22Rv1 (cell line): ENCODE data around the gene WIPF2.

Source experiments
- ZFX ChIP-seq: fragments of 450-650 bp; IDR thresholded peaks from 2 replicates; pipeline ENCODE4 v1.6.1; 2017; ENCODE audit warnings: antibody characterized with exemption, borderline replicate concordance
- TF ChIP-seq, protein P1 (sequence below): fragments of 450-650 bp; IDR thresholded peaks from 2 replicates; pipeline ENCODE4 v1.5.1; 2017; ENCODE audit warnings: mild to moderate bottlenecking

GRCh38 chr17:40318830-40319391 is 99.8 kb downstream of the WIPF2 start:
- TF ChIP-seq, protein P1, sequence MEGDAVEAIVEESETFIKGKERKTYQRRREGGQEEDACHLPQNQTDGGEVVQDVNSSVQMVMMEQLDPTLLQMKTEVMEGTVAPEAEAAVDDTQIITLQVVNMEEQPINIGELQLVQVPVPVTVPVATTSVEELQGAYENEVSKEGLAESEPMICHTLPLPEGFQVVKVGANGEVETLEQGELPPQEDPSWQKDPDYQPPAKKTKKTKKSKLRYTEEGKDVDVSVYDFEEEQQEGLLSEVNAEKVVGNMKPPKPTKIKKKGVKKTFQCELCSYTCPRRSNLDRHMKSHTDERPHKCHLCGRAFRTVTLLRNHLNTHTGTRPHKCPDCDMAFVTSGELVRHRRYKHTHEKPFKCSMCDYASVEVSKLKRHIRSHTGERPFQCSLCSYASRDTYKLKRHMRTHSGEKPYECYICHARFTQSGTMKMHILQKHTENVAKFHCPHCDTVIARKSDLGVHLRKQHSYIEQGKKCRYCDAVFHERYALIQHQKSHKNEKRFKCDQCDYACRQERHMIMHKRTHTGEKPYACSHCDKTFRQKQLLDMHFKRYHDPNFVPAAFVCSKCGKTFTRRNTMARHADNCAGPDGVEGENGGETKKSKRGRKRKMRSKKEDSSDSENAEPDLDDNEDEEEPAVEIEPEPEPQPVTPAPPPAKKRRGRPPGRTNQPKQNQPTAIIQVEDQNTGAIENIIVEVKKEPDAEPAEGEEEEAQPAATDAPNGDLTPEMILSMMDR, result no peak
- no peak for TF ChIP-seq ZFX
